Fibroblast of skin of right biceps (primary cell): ENCODE data around the gene PDXDC1.
"Not testable (repeated sequence)": the region's sequence is repeated elsewhere in the genome, so short reads cannot be mapped to it uniquely, and the experiment has no call there.

Experiments used
- DNase-seq: peaks from one replicate; pipeline ENCODE4 v3.0.0-alpha.2; 2013

The PDXDC1 gene

DNA sequence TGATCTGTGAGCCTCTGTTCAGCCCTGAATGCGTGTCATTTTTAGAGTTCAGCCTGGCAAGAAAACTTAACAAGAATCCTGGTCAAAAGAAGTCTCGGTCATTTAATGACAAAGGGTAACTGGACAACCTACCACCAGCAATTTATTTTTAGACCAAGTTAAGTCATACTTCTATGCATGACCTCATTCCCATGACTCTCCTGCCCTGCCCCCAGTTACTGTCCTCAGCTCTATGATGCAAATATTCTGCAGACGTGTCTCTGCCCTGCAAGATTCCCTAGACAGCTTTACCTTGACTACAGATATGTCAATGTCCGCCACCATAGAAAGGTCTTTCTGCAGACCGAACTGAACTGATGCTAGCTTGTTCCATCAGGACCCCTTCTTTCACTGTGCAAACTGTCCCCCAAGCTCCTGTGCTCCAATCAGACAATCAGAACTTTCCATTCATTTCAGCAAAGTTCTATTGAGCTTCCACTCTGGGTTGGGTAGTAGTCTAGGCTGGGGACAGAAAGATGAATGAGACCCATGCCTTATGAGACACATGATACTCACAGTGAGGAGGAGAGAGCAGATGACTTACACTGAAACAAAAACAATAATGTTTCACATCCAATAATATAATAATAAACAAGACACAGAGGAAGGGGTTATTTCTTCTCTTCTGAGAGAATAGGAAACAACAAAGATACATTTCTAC lies 194.3 kb downstream of the PDXDC1 start:
- not testable (repeated sequence) for DNase-seq

- not testable (repeated sequence) for DNase-seq
These were observed 205.1 kb downstream of the PDXDC1 start for GRCh38 chr16:15179909-15180308.

- DNase-seq, result not testable (repeated sequence)
These were observed 206.1 kb downstream of the PDXDC1 start for GRCh38 chr16:15180946-15181345.

DNA sequence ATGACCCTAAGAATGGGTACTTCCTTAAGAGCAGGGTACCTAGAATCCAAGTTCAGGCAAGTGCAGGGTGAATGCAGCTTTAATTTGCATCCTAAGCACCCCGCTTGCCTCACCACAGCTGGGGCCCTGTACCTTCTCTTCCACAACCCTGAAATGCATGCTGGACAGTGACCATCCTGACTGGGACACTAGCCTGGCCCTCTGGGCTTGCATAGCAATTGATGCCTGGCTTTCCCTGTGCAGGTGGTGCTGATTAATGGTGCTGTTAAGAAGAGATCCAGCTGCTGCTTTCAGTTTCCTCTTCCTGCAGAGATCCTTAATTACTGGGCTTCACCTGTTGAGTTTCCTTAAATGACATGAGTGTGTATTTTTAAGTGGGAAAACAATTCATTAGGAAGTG lies 209.2 kb downstream of the PDXDC1 start:
- DNase-seq, result not testable (repeated sequence)
